Esophagus (tissue), 2 donors: ENCODE measurements around the gene MIEN1. TPM values are rescaled to one million over a fixed set of nuclear protein-coding genes. Genes with fewer than 3 reads are reported as not detected.
A peak's percentile ranks its signal among the peaks of the same experiment; 100 is the strongest.
"Not testable (repeated sequence)": the region's sequence is repeated elsewhere in the genome, so short reads cannot be mapped to it uniquely, and the experiment has no call there.

Experiments used
- H3K27ac ChIP-seq, 2 donors: one replicate each; pipeline ENCODE4 v1.5.1; 2013; ENCODE audit warnings: low read depth in 2 of 2, mild to moderate bottlenecking in 2 of 2, inconsistent platforms in 1 of 2, low read length in 1 of 2, moderate library complexity in 1 of 2
- H3K27me3 ChIP-seq, 2 donors: one replicate each; pipeline ENCODE4 v1.6.1; 2013; ENCODE audit warnings: low read length in 2 of 2, control low read depth in 1 of 2, mild to moderate bottlenecking in 1 of 2; ENCODE audit not compliant: insufficient read depth in 2 of 2, control insufficient read depth in 1 of 2
- H3K36me3 ChIP-seq, 2 donors: one replicate each; pipeline ENCODE4 v1.6.1; 2013; ENCODE audit warnings: low read length in 1 of 2; ENCODE audit not compliant: control insufficient read depth in 2 of 2, insufficient read depth in 2 of 2
- H3K4me1 ChIP-seq, 2 donors: one replicate each; pipeline ENCODE4 v1.6.1; 2013; ENCODE audit warnings: low read length in 1 of 2; ENCODE audit not compliant: control insufficient read depth in 2 of 2, insufficient read depth in 2 of 2
- H3K4me3 ChIP-seq, 2 donors: one replicate each; pipeline ENCODE4 v1.5.1; 2013; ENCODE audit warnings: low read length in 2 of 2, mild to moderate bottlenecking in 2 of 2, low read depth in 1 of 2, moderate library complexity in 1 of 2
- H3K9me3 ChIP-seq, 2 donors: one replicate each; pipeline ENCODE4 v1.6.1; 2013; ENCODE audit warnings: mild to moderate bottlenecking in 2 of 2, low read depth in 1 of 2, low read length in 1 of 2, moderate library complexity in 1 of 2; ENCODE audit not compliant: control insufficient read depth in 2 of 2, insufficient read depth in 1 of 2
- WGBS, 2 donors: extraction: QIAGEN DNeasy Blood & Tissue Kit; methylation state at CpG; one replicate each; pipeline ENCODE4 v1.1.7; 2013; 5-methylcytosine and 5-hydroxymethylcytosine counted together
- polyA plus RNA-seq, 2 donors: library from polyadenylated mRNA; stranded (reverse); fragments of 200-250 nt; gene quantifications; one replicate each; pipeline ENCODE4 v1.2.3, GENCODE V29; 2013
- donor health status: healthy with polysubstance abuse.
- donor health status: Bipolar disorder and iron deficiency.

MIEN1 gene
- polyA plus RNA-seq, 2 donors: 57.5 to 98.6 TPM

DNA sequence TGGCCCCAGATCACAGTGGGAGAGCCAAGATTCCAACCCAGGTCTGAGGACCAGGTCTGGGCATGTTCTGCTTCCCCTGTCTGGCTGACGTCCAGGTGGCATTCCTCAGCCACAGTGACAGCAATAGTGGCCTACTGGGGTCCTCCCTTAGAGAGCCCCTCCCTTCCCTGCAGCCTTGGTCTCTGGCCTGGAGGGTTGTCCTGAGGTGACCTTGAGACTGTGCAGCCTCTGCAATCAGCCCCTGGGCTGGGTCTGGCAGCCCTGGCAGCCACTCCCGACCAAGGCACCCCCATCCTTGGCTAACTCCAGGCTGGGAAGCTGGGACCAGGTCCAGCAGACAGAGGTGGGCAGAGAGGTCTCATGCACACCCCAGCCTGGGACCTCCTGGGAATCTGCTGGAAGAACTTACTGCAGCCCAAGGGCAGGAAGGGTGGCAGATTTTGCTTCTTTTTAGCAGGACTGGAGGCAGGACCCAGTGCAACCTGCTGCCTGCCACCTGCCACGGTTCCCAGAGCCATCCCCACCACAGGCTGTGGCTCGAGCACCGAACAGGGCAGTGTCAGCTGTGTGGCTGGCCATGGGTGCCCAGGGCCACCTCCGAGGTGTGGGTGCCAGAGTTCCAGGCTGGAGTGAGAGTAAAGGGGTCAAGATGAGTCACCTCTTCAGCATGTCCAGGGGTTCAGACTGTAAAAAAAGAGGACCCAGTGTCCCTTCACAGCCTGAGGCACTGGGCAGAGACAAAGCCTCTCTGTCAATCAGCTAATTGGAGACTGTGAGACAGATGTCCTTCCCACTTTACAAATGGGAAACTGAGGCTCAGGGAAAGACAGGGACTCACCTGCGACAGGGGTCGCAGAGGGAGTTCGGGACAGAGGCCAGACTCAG, 20.0 kb upstream of the MIEN1 start:
- 52 to 53% methylated on average over 9 of the region's 9 CpGs for WGBS, 2 donors
- Histone ChIP-seq H3K4me3 (no peak overlapping the region), H3K4me1 (peaks cover 2 to 17% of the 10 kb centered on the region in 2 donors), H3K36me3 (peaks cover 0 to 19% of the 10 kb centered on the region in 2 donors), H3K27me3 (no peaks in the 10 kb centered on the region), H3K9me3 (no peaks in the 10 kb centered on the region), H3K27ac (peak overlapping the region; percentile 16 to 28)

DNA sequence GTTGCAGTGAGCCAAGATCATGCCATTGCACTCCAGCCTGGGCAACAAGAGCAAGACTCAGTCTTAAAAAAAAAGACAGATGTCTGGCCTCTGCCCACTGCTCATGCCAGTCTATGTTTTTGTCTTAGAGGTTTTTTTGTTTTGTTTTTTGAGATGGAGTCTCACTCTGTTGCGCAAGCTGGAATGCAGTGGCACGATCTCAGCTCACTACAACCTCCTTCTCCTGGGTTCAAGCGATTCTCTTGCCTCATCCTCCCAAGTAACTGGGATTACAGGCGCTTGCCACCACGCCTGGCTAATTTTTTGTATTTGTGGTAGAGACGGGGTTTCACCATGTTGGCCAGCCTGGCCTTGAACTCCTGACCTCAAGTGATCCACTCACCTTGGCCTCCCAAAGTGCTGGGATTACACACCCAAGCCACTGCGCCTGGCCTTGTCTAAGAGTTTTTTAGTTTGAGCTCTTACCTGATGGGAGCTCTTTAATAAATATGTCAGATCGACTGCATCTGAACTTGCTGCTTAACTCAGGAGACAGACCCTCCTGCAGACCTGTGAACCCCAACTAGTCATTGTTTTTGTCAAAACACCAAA, 18.2 kb upstream of the MIEN1 start:
- Histone ChIP-seq H3K4me1 (peaks cover 2 to 13% of the 10 kb centered on the region in 2 donors), H3K36me3 (peaks cover 0 to 35% of the 10 kb centered on the region in 2 donors)
- H3K4me3 ChIP-seq, H3K27ac ChIP-seq, H3K9me3 ChIP-seq, H3K27me3 ChIP-seq: not testable (repeated sequence)
- WGBS, 2 donors: 88 to 90% methylated on average over 8 of the region's 8 CpGs

DNA sequence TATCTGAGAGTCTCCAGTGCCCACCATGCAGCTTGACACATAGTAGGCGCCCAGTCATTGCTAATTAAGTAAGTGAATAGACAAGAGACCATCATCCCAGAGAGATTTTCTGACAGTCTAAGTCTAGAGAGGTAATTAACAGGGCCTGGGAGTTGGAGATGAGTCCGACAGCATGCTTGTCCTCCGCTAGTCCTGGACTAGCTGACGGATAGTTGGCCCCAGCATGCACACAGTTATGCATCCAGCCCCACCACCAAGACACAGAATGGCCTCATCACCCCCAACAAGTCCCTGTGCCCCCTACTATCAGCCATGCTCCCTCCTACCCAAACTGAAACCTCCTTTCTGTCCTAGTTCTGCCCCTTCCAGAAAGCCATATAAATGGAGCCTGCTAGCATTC, 17.4 kb upstream of the MIEN1 start:
- Histone ChIP-seq H3K36me3 (peaks cover 0 to 41% of the 10 kb centered on the region in 2 donors), H3K27ac (no peak overlapping the region), H3K4me3 (no peak overlapping the region), H3K4me1 (peaks cover 2 to 11% of the 10 kb centered on the region in 2 donors), H3K27me3 (no peaks in the 10 kb centered on the region), H3K9me3 (peaks cover 0 to 3% of the 10 kb centered on the region in 2 donors)
- 93 to 95% methylated on average over 4 of the region's 4 CpGs for WGBS, 2 donors

DNA sequence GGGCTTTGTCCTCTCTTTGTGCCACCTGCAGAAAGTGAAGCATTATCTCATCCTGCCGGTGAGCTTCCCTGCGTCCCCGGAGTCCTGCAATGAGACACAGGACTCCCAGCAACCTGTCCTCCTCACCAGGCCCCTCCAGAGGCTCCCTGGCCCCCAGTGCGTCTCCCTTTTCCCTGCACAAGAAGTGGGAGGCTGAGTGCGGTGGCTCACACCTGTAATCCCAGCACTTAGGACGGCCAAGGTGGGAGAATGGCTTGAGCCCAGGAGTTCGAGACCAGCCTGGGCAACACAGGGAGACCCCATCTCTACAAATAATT, 15.8 kb upstream of the MIEN1 start:
- WGBS, 2 donors: 92 to 95% methylated on average over 7 of the region's 7 CpGs
- peaks cover 0 to 47% of the 10 kb centered on the region in 2 donors for H3K36me3 ChIP-seq
- no peak overlapping the region for H3K4me3 ChIP-seq
- H3K27ac ChIP-seq: no peak overlapping the region
- peaks cover 0 to 3% of the 10 kb centered on the region in 2 donors for H3K9me3 ChIP-seq
- H3K27me3 ChIP-seq: no peaks in the 10 kb centered on the region
- H3K4me1 ChIP-seq: peaks cover 0 to 13% of the 10 kb centered on the region in 2 donors

DNA sequence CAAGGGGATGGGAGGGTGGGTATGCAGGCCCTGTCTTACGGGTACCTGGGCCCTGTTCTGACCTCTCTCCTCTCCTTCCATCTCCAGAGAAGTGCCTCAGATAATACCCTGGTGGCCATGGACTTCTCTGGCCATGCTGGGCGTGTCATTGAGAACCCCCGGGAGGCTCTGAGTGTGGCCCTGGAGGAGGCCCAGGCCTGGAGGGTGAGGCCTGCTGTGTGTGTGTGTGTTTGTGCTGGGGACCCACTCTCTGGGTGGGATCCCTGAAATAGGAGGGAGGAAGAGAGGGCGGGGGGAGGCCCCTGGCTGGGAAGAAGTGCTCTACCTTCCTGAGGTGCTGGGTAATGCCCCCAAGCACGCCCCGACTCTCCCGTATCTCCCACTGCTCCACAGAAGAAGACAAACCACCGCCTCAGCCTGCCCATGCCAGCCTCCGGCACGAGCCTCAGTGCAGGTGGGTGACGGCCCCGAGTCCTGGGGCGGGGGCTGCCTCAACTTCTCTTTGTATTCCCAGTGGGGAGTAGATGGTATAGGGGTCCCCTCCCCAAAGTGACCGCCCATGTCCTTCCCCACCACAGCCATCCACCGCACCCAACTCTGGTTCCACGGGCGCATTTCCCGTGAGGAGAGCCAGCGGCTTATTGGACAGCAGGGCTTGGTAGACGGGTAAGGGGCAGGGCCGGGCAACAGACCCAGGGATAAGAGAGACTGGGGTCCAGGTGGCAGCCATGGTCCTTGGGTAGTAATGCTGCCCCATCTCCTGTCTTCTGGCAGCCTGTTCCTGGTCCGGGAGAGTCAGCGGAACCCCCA, 15.2 kb upstream of the MIEN1 start:
- Histone ChIP-seq H3K4me1 (peaks cover 0 to 17% of the 10 kb centered on the region in 2 donors), H3K27ac (no peak overlapping the region), H3K4me3 (no peak overlapping the region), H3K36me3 (peaks cover 0 to 47% of the 10 kb centered on the region in 2 donors), H3K9me3 (peaks cover 0 to 3% of the 10 kb centered on the region in 2 donors), H3K27me3 (no peaks in the 10 kb centered on the region)
- WGBS, 2 donors: 93 to 95% methylated on average over 23 of the region's 23 CpGs

DNA sequence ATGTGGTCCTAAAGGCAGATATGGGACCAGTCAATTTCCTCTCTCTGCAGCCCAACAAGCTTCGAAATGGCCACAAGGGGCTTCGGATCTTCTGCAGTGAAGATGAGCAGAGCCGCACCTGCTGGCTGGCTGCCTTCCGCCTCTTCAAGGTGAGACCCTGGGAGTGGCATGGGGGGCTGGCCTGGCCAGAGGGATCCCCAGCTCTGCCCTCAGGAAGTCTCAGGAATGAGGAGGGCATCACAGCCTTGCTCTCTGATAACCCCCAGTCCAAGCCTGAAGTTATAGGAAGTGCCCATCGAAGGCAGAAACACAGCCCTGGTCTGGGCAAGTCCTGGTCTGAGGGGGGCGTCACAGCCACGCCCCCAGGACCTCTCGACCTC, 14.5 kb upstream of the MIEN1 start:
- peaks cover 0 to 11% of the 10 kb centered on the region in 2 donors for H3K4me1 ChIP-seq
- H3K4me3 ChIP-seq: no peak overlapping the region
- peaks cover 0 to 3% of the 10 kb centered on the region in 2 donors for H3K9me3 ChIP-seq
- WGBS, 2 donors: 81 to 84% methylated on average over 8 of the region's 8 CpGs
- H3K36me3 ChIP-seq: peaks cover 0 to 47% of the 10 kb centered on the region in 2 donors
- no peaks in the 10 kb centered on the region for H3K27me3 ChIP-seq
- H3K27ac ChIP-seq: no peak overlapping the region

DNA sequence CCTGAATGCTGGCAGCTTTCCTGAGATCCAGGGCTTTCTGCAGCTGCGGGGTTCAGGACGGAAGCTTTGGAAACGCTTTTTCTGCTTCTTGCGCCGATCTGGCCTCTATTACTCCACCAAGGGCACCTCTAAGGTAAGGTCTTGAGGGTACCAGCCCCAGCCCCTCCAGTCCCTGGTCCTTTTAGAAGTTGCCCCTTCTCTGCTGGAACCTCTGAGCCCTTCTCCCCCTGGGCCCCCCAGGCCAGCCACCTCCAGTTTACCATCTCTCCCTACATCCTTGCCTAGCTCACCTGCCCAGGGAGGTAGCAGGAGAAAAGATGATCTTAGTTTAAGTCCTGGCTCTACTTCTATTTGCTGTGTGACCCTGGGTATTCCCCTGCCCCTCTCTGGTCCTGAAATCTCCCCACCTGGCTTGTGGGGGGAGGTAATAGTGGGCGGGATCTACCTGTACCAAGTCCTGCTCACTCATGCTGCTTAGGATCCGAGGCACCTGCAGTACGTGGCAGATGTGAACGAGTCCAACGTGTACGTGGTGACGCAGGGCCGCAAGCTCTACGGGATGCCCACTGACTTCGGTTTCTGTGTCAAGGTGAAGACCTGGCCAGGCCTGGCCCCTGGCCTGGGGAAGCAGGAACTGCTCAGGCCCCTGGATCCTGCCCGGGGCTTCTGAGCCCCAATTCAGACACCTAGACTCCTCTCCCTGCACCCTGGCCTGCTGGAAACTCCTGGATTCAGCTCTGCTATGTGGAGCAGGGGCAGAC, 13.9 kb upstream of the MIEN1 start:
- WGBS, 2 donors: 88 to 90% methylated on average over 16 of the region's 16 CpGs
- Histone ChIP-seq H3K4me1 (peaks cover 0 to 11% of the 10 kb centered on the region in 2 donors), H3K27ac (no peak overlapping the region), H3K36me3 (peaks cover 0 to 47% of the 10 kb centered on the region in 2 donors), H3K27me3 (no peaks in the 10 kb centered on the region), H3K4me3 (no peak overlapping the region), H3K9me3 (peaks cover 0 to 3% of the 10 kb centered on the region in 2 donors)

DNA sequence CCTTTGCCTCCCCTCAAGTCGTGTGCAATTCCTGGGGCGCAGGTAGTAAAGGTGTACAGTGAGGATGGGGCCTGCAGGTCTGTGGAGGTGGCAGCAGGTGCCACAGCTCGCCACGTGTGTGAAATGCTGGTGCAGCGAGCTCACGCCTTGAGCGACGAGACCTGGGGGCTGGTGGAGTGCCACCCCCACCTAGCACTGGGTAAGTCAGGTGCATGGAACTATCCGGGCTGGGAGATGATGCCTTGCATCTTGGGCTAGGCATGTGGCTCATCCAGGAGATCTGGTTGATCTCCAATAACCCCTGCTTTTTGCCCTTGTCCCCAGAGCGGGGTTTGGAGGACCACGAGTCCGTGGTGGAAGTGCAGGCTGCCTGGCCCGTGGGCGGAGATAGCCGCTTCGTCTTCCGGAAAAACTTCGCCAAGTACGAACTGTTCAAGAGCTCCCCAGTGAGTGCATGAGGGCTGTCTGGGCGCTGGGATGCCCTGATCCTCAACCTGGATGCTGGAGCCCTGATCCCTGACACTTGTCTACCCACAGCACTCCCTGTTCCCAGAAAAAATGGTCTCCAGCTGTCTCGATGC, 12.6 kb upstream of the MIEN1 start:
- 86 to 87% methylated on average over 21 of the region's 21 CpGs for WGBS, 2 donors

More for the DNA sequence above, 12.6 kb upstream of the MIEN1 start:
- H3K4me3 ChIP-seq: no peak overlapping the region
- peaks cover 0 to 11% of the 10 kb centered on the region in 2 donors for H3K4me1 ChIP-seq
- H3K9me3 ChIP-seq: peaks cover 0 to 3% of the 10 kb centered on the region in 2 donors
- H3K27me3 ChIP-seq: no peaks in the 10 kb centered on the region
- peaks cover 0 to 47% of the 10 kb centered on the region in 2 donors for H3K36me3 ChIP-seq
- H3K27ac ChIP-seq: no peak overlapping the region
